GM12878 (cell line): ENCODE measurements around the gene CYB561A3.

Experiments
- ATF2 ChIP-seq: IDR thresholded peaks from 2 replicates; pipeline ENCODE4 v1.6.1; 2012; ENCODE audit warnings: low read length, inconsistent platforms
- CREB1 ChIP-seq: IDR thresholded peaks from 2 replicates; pipeline ENCODE4 v1.6.1; 2012; ENCODE audit warnings: low read depth, mild to moderate bottlenecking, inconsistent platforms
- CTCF ChIP-seq, 3 experiments: IDR thresholded peaks in 2 of 3; conservative IDR thresholded peaks in 1 of 3; 2 replicates each; pipeline ENCODE4 v1.5.1; 2011; ENCODE audit warnings: low read depth in 3 of 3, low read length in 3 of 3, mild to moderate bottlenecking in 3 of 3, control low read depth in 2 of 3, moderate library complexity in 2 of 3, inconsistent platforms in 1 of 3, mixed read lengths in 1 of 3; ENCODE audit not compliant: control insufficient read depth in 2 of 3, insufficient read depth in 1 of 3; ENCODE audit errors: extremely low read depth in 1 of 3
- EP300 ChIP-seq, 2 experiments: fragments of 150-350 bp in 1 of 2; IDR thresholded peaks; 2 replicates each; pipeline ENCODE4 v1.6.1; 2011 to 2012; ENCODE audit warnings: low read depth in 2 of 2, low read length in 2 of 2, borderline replicate concordance in 1 of 2, improper control_type of control experiment in 1 of 2, inconsistent platforms in 1 of 2; ENCODE audit not compliant: control insufficient read depth in 1 of 2
- KAT2A ChIP-seq: conservative IDR thresholded peaks from 2 replicates; pipeline ENCODE4 v1.6.1; 2011; ENCODE audit warnings: low read depth, low read length; ENCODE audit not compliant: control insufficient read depth
- TAF1 ChIP-seq: IDR thresholded peaks from 2 replicates; pipeline ENCODE4 v1.6.1; 2011; ENCODE audit warnings: mild to moderate bottlenecking, low read depth, low read length, borderline replicate concordance
- ZNF274 ChIP-seq: IDR thresholded peaks from one replicate; pipeline ENCODE4 v1.8.0; 2011; ENCODE audit not compliant: insufficient read length, insufficient read depth

- TF ChIP-seq CTCF (IDR thresholded peaks at IDR 0.05 in 2 of 3, conservative IDR thresholded peaks at IDR 0.05 in 1 of 3; ENCODE audit: control insufficient read depth in 2 of 3, extremely low read depth in 1 of 3, insufficient read depth in 1 of 3, low read depth in 3 of 3, low read length in 3 of 3) (no peak), CREB1 (no peak), KAT2A (no peak), EP300 (IDR thresholded peaks at IDR 0.05; ENCODE audit: borderline replicate concordance in 1 of 2, control insufficient read depth in 1 of 2, low read depth in 2 of 2, low read length in 2 of 2) (no peak), ATF2 (no peak), TAF1 (no peak), ZNF274 (no peak)
Observed at GRCh38 chr11:61305417-61305816, 56.3 kb downstream of the CYB561A3 start.
